K562 (cell line): ENCODE data around the gene LIMK1. TPM values are rescaled to one million over a fixed set of nuclear protein-coding genes. Genes with fewer than 3 reads are reported as not detected.

Experiments
- ATAC-seq: fragments of 200-7000 bp; cut with Tn5 transposase; 3 replicates; pipeline ENCODE4 v1.9.1; 2020; ENCODE audit warnings: moderate library complexity
- BruUV-seq: library from RNA; stranded (reverse); fragments of 400-500 nt; replicated peaks from 2 replicates; lab custom pipeline; 2021; lab: Mats Ljungman, UMichigan
- CTCF ChIA-PET: fragments of 300-600 bp; formaldehyde crosslinking; extraction: SDS; loops from one replicate; lab custom pipeline; 2021; ENCODE audit warnings: low intra/inter-chr PET ratio; lab: Yijun Ruan, JAX
- POLR2A ChIA-PET: fragments of 300-600, 350-650 bp; sonication (Branson Sonifier 250); formaldehyde crosslinking; extraction: SDS; loops from one replicate; lab custom pipeline; 2021; ENCODE audit warnings: antibody characterized with exemption, inconsistent platforms; lab: Yijun Ruan, JAX
- DNase-seq, 4 experiments: peaks; one replicate each; pipeline versions ENCODE4 v3.0.0 to v3.0.0-alpha.2; 2011 to 2018; ENCODE audit warnings: low spot score in 3 of 4, mixed read lengths in 3 of 4; ENCODE audit errors: extremely low read depth in 1 of 4
- FAIRE-seq: peaks from 2 replicates; lab custom pipeline; 2011; peaks lifted over from hg19 to GRCh38; lab: Jason Lieb, UNC
- H2AFZ ChIP-seq: 2 replicates; pipeline ENCODE4 v1.6.0; 2011; ENCODE audit warnings: low read depth, low read length, control low read depth, inconsistent platforms
- H3K27ac ChIP-seq: fragments of 200-600 bp; 3 replicates; pipeline ENCODE4 v1.8.0; 2011; ENCODE audit warnings: low read depth, mild to moderate bottlenecking, control low read depth, inconsistent platforms, low read length, moderate library complexity, mixed read lengths; ENCODE audit errors: extremely low read depth
- H3K27me3 ChIP-seq, 2 experiments: fragments of 300-600 bp in 1 of 2; 2 replicates in 1 of 2; 3 replicates in 1 of 2; pipeline versions ENCODE4 v1.6.0 to v1.8.0; 2011; ENCODE audit warnings: inconsistent platforms in 2 of 2, low read length in 2 of 2, mild to moderate bottlenecking in 1 of 2, mixed read lengths in 1 of 2, moderate library complexity in 1 of 2; ENCODE audit not compliant: control insufficient read depth in 2 of 2, insufficient read depth in 2 of 2
- H3K36me3 ChIP-seq: fragments of 300-600 bp; 3 replicates; pipeline ENCODE4 v1.8.0; 2011; ENCODE audit warnings: mild to moderate bottlenecking, low read length, inconsistent platforms; ENCODE audit not compliant: control insufficient read depth, insufficient read depth
- H3K4me1 ChIP-seq, 2 experiments: fragments of 200-600 bp in 1 of 2; replicated peaks in 1 of 2; 2 replicates in 1 of 2; 3 replicates in 1 of 2; pipeline versions ENCODE4 v1.5.1 to v1.8.0; 2011; ENCODE audit warnings: inconsistent platforms in 2 of 2, low read length in 2 of 2, mild to moderate bottlenecking in 1 of 2, mixed read lengths in 1 of 2, moderate library complexity in 1 of 2; ENCODE audit not compliant: control insufficient read depth in 2 of 2, insufficient read depth in 2 of 2
- H3K4me2 ChIP-seq: 2 replicates; pipeline ENCODE4 v1.6.1; 2011; ENCODE audit warnings: low read length, control low read depth, inconsistent platforms, mixed read lengths; ENCODE audit not compliant: insufficient read depth
- H3K4me3 ChIP-seq: fragments of 200-600 bp; sonication (generic), shearing (Covaris generic); 2 replicates; pipeline ENCODE4 v1.5.1; 2016; ENCODE audit warnings: control low read depth, inconsistent platforms
- H3K79me2 ChIP-seq: fragments of 200-600 bp; 3 replicates; pipeline ENCODE4 v1.8.0; 2011; ENCODE audit warnings: low read length, inconsistent platforms; ENCODE audit not compliant: control insufficient read depth, insufficient read depth
- H3K9ac ChIP-seq, 2 experiments: 2 replicates each; pipeline versions ENCODE4 v1.6.0 to v1.6.1; 2011; ENCODE audit warnings: low read depth in 2 of 2, low read length in 2 of 2, control low read depth in 1 of 2, inconsistent platforms in 1 of 2, mild to moderate bottlenecking in 1 of 2, mixed read lengths in 1 of 2; ENCODE audit not compliant: insufficient read depth in 1 of 2
- H3K9me1 ChIP-seq: one replicate; pipeline ENCODE4 v1.6.0; 2011; ENCODE audit warnings: inconsistent platforms, mild to moderate bottlenecking, low read length, moderate library complexity; ENCODE audit not compliant: control insufficient read depth, insufficient read depth
- H3K9me3 ChIP-seq: replicated peaks from 2 replicates; pipeline ENCODE4 v1.5.1; 2011; ENCODE audit warnings: low read depth, low read length, inconsistent platforms; ENCODE audit not compliant: control insufficient read depth, insufficient read depth
- H4K20me1 ChIP-seq: replicated peaks from 2 replicates; pipeline ENCODE4 v1.6.1; 2011; ENCODE audit warnings: low read length, inconsistent platforms, mixed read lengths; ENCODE audit not compliant: control insufficient read depth, insufficient read depth
- ADNP ChIP-seq: fragments of 200-800 bp; sonication (Bioruptor generic); IDR thresholded peaks from 2 replicates; pipeline ENCODE4 v1.6.1; 2016; ENCODE audit warnings: missing genetic modification characterization, missing compliant biosample characterization
- ARID3B ChIP-seq: fragments of 250-450 bp; sonication (Bioruptor Pico); IDR thresholded peaks from 2 replicates; pipeline ENCODE4 v1.4.0; 2020; ENCODE audit warnings: borderline replicate concordance
- ARNT ChIP-seq, 2 experiments: fragments of 450-650 bp; IDR thresholded peaks; 2 replicates each; pipeline ENCODE4 v1.6.1; 2016; ENCODE audit warnings: mild to moderate bottlenecking in 1 of 2
- FOXK1 ChIP-seq: sonication (generic); formaldehyde crosslinking; IDR thresholded peaks from 2 replicates; pipeline ENCODE4 v1.8.0; 2022; ENCODE audit warnings: missing genetic modification reagents, mild to moderate bottlenecking, borderline replicate concordance
- GABPB1 ChIP-seq: sonication (generic); formaldehyde crosslinking; IDR thresholded peaks from 2 replicates; pipeline ENCODE4 v1.8.0; 2022; ENCODE audit warnings: mild to moderate bottlenecking, missing genetic modification reagents
- GTF2B ChIP-seq: IDR thresholded peaks from 2 replicates; pipeline ENCODE4 v1.6.1; 2011; ENCODE audit not compliant: insufficient read length; ENCODE audit errors: extremely low read depth
- KLF16 ChIP-seq: IDR thresholded peaks from 2 replicates; pipeline ENCODE4 v1.6.1; 2016; ENCODE audit warnings: antibody characterized with exemption
- NELFE ChIP-seq: IDR thresholded peaks from 2 replicates; pipeline ENCODE4 v1.6.1; 2011; ENCODE audit warnings: mild to moderate bottlenecking; ENCODE audit not compliant: insufficient read depth, insufficient read length
- SPI1 ChIP-seq: IDR thresholded peaks from 2 replicates; pipeline ENCODE4 v1.6.1; 2011; ENCODE audit warnings: low read depth, low read length, control low read depth, borderline replicate concordance
- TEAD2 ChIP-seq: fragments of 450-650 bp; IDR thresholded peaks from 2 replicates; pipeline ENCODE4 v1.6.1; 2016; ENCODE audit warnings: missing genetic modification characterization, control low read depth, missing compliant biosample characterization
- YBX1 ChIP-seq: fragments of 450-650 bp; IDR thresholded peaks from 2 replicates; pipeline ENCODE4 v1.7.1; 2016; ENCODE audit warnings: mild to moderate bottlenecking
- ZNF436 ChIP-seq: fragments of 250-450, 450-650 bp; sonication (Bioruptor Pico); formaldehyde crosslinking; IDR thresholded peaks from 2 replicates; pipeline ENCODE4 v1.7.0; 2020; ENCODE audit warnings: mild to moderate bottlenecking
- ZNF589 ChIP-seq: fragments of 200-800 bp; sonication (Bioruptor generic); IDR thresholded peaks from 2 replicates; pipeline ENCODE4 v1.6.1; 2016; ENCODE audit warnings: low read depth, missing genetic modification characterization, missing compliant biosample characterization
- ZNF699 ChIP-seq: fragments of 250-450 bp; sonication (Bioruptor Pico); IDR thresholded peaks from 2 replicates; pipeline ENCODE4 v1.8.0; 2021; ENCODE audit warnings: mild to moderate bottlenecking, moderate library complexity; ENCODE audit not compliant: insufficient replicate concordance
- WGBS: fragments of 100-300 bp; shearing (Covaris generic); methylation state at CpG from one replicate; pipeline ENCODE4 v1.1.6; 2016; ENCODE audit warnings: low coverage, mixed read lengths; ENCODE audit not compliant: insufficient coverage; ENCODE audit errors: missing lambda C conversion rate; 5-methylcytosine and 5-hydroxymethylcytosine counted together
- in situ Hi-C: fragments of 300-500 bp; cut with MboI; formaldehyde crosslinking; loops from 4 replicates; pipeline ENCODE4 v1.15.0; 2018; ENCODE audit warnings: inconsistent platforms, mixed read lengths
- intact Hi-C: fragments of 100-400 bp; cut with micrococcal nuclease; formaldehyde crosslinking; loops from 2 replicates; pipeline ENCODE4 v1.14.2; 2022
- polyA plus RNA-seq, 8 experiments: library from polyadenylated mRNA; depleted of rRNA in 4 of 8; stranded (reverse) in 5 of 8; unstranded in 3 of 8; fragments of >200 nt; fragmentation: Nextera tagmentation in 2 of 8; fragmentation: Illumina TruSeq in 1 of 8; extraction: Ambion mirVana in 2 of 8; extraction: Trizol in 1 of 8; gene quantifications; 2 replicates each; pipeline versions ENCODE4 v1.2.1 to v1.2.3, GENCODE V29; 2011 to 2014; ENCODE audit warnings: inconsistent platforms in 1 of 8, missing spikeins in 1 of 8
- total RNA-seq, 7 experiments: library from RNA; depleted of rRNA in 6 of 7; stranded (reverse); fragments of >200 nt in 6 of 7; fragmentation: Illumina TruSeq in 2 of 7; extraction: Trizol in 2 of 7; gene quantifications; 2 replicates each; pipeline versions ENCODE4 v1.2.1 to v1.2.3, GENCODE V29; 2011 to 2021; ENCODE audit warnings: low replicate concordance in 1 of 7

The LIMK1 gene
- total and polyA plus RNA-seq, 9 of the 15 experiments (the other 6 are each of a cell fraction or from before 2014, with no cell fraction given): 0.14 to 30.0 (median 15.9) TPM

- no TSS peak for BruUV-seq
These were observed 46.0 kb upstream of the LIMK1 start for GRCh38 chr7:74037609-74038008.

More at GRCh38 chr7:74037609-74038008, 46.0 kb upstream of the LIMK1 start:
- CTCF ChIA-PET: no interaction called here
- Histone ChIP-seq H3K4me3 (no peak overlapping the region), H3K27me3 (peaks cover 41 to 85% of the 10 kb centered on the region in 2 experiments; a peak in 4 of 5 replicates), H3K9ac (no peak overlapping the region), H2AFZ (no peak overlapping the region), H3K79me2 (no peaks in the 10 kb centered on the region), H3K36me3 (no peaks in the 10 kb centered on the region), H3K9me3 (no peaks in the 10 kb centered on the region), H3K27ac (no peak overlapping the region), H3K4me2 (no peak overlapping the region), H3K9me1 (no peaks in the 10 kb centered on the region), H4K20me1 (peaks cover 11% of the 10 kb centered on the region), H3K4me1 (peaks cover 0 to 16% of the 10 kb centered on the region in 2 experiments; a peak in 2 of 5 replicates)
- intact Hi-C loops: no loop called here
- ATAC-seq (no peak), DNase-seq (no peak), FAIRE-seq (no peak)
- in situ Hi-C loops: no loop called here
- TF ChIP-seq SPI1: no peak
- TF ChIP-seq ZNF589 (CRISPR knock-in tag): no peak
- no peak for TF ChIP-seq ADNP (tag)
- TF ChIP-seq ARID3B (CRISPR knock-in tag): no peak
- TF ChIP-seq ARNT (IDR thresholded peaks at IDR 0.05): no peak
- TF ChIP-seq GTF2B: no peak
- TF ChIP-seq ZNF436 (CRISPR knock-in tag): no peak
- no peak for TF ChIP-seq TEAD2 (tag)
- TF ChIP-seq YBX1: no peak
- no peak for TF ChIP-seq ZNF699 (CRISPR knock-in tag)
- no peak for TF ChIP-seq FOXK1 (CRISPR knock-in tag)
- TF ChIP-seq NELFE: no peak
- no peak for TF ChIP-seq GABPB1 (CRISPR knock-in tag)
- TF ChIP-seq KLF16: no peak
- WGBS: 2% methylated on average over 8 of the region's 8 CpGs
- POLR2A ChIA-PET: interaction anchor here (0.7 to 0.9 kb wide), 2 partner anchors 26 to 60 kb away, joined by 3 to 7 read pairs; no protein-coding TSS in a partner anchor
